Panc1 (cell line): ENCODE data around the gene KLHDC10.

Experiments used
- CTCF ChIP-seq: fragments of 450-650 bp; IDR thresholded peaks from 2 replicates; pipeline ENCODE4 v1.5.1; 2017; ENCODE audit warnings: mild to moderate bottlenecking
- POLR2AphosphoS5 ChIP-seq: IDR thresholded peaks from 2 replicates; pipeline ENCODE4 v1.6.1; 2012; ENCODE audit warnings: mild to moderate bottlenecking, low read depth, low read length, moderate library complexity

GRCh38 chr7:130131964-130132875, 61.9 kb downstream of the KLHDC10 start:
- no peak for TF ChIP-seq CTCF
- TF ChIP-seq POLR2AphosphoS5, result no peak
